DND-41 (cell line): ENCODE results near the gene CBX5.

Experiments used
- CTCF ChIP-seq: IDR thresholded peaks from 2 replicates; pipeline ENCODE4 v1.5.1; 2012; ENCODE audit warnings: borderline replicate concordance, low read length, moderate library complexity, mild to moderate bottlenecking; ENCODE audit not compliant: poor library complexity, severe bottlenecking; ENCODE audit errors: extremely low read depth
- EZH2 ChIP-seq: IDR thresholded peaks from 3 replicates; pipeline ENCODE4 v1.6.1; 2012; ENCODE audit warnings: borderline replicate concordance, low read depth, mild to moderate bottlenecking, moderate library complexity, low read length, inconsistent platforms; ENCODE audit not compliant: severe bottlenecking

GRCh38 chr12:54222609-54223008, 57.3 kb downstream of the CBX5 start:
- TF ChIP-seq CTCF (no peak), EZH2 (no peak)
